Urinary bladder (tissue), 4 donors: ENCODE measurements around the gene GPR55. TPM values are rescaled to one million over a fixed set of nuclear protein-coding genes. Genes with fewer than 3 reads are reported as not detected.

Experiments used
- DNase-seq: peaks from one replicate; pipeline ENCODE4 v3.0.0-alpha.2; 2015; ENCODE audit errors: extremely low spot score
- H3K27ac ChIP-seq: one replicate; pipeline ENCODE4 v1.5.1; 2013; ENCODE audit warnings: low read depth, mild to moderate bottlenecking, moderate library complexity
- H3K36me3 ChIP-seq: one replicate; pipeline ENCODE4 v1.6.1; 2013; ENCODE audit warnings: mild to moderate bottlenecking, moderate library complexity; ENCODE audit not compliant: insufficient read depth
- H3K4me1 ChIP-seq: one replicate; pipeline ENCODE4 v1.6.1; 2013; ENCODE audit warnings: mild to moderate bottlenecking, moderate library complexity; ENCODE audit not compliant: insufficient read depth
- H3K4me3 ChIP-seq: one replicate; pipeline ENCODE4 v1.5.1; 2013; ENCODE audit warnings: low read depth, low read length
- whole genome bisulfite sequencing: extraction: QIAGEN DNeasy Blood & Tissue Kit; methylation state at CpG from one replicate; pipeline ENCODE4 v1.1.7; 2013; 5-methylcytosine and 5-hydroxymethylcytosine counted together
- polyA plus RNA-seq: library from polyadenylated mRNA; stranded (reverse); fragments of 200-250 nt; gene quantifications from one replicate; pipeline ENCODE4 v1.2.3, GENCODE V29; 2013
- total RNA-seq: library from RNA; depleted of rRNA; stranded (reverse); fragments of >200 nt; gene quantifications from one replicate; pipeline ENCODE4 v1.2.3, GENCODE V29; 2014
- donor health status: healthy with polysubstance abuse.
- donor health status: healthy.

Gene GPR55
- total and polyA plus RNA-seq, 2 donors: 0.05 to 0.22 TPM

DNA sequence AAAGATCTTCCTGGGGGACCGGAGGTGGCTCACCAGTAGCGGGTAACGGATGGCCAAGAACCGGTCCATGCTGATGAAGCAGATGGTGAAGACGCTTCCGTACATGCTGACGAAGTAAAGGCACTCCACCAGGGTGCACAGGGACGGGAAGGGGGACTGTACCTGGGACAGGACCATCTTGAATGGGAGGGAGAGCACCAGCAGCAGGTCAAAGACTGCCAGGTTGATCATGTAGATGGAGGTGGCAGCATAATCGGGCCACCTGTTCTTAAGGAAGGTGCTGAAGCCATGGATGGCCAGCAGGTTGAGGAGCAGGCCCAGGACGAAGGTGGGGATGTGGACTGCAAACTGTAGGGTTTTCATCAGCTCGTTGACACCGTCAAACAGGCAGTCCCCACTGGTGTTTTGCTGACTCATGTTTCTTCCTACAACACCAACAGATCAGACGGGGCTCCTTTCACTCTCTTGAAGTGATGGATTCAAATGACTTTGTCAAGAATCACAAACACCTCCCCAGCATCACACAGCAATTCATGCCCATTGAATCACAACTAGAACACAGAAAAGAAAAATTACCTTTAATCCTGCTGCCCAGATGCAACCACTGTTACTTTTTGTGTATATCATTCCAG is 14.4 kb downstream of the GPR55 start:
- H3K4me3 ChIP-seq: no peak overlapping the region
- no peaks in the 10 kb centered on the region for H3K4me1 ChIP-seq
- H3K27ac ChIP-seq: no peak overlapping the region
- no peaks in the 10 kb centered on the region for H3K36me3 ChIP-seq
- WGBS: 87% methylated on average over 13 of the region's 13 CpGs
- no peak for DNase-seq

- Histone ChIP-seq H3K36me3 (no peaks in the 10 kb centered on the region), H3K4me3 (no peak overlapping the region), H3K4me1 (no peaks in the 10 kb centered on the region), H3K27ac (no peak overlapping the region)
- DNase-seq: no peak
- WGBS: 87% methylated on average over 18 of the region's 18 CpGs
Measured at GRCh38 chr2:230909841-230910545, 15.0 kb downstream of the GPR55 start.

- Histone ChIP-seq H3K36me3 (no peaks in the 10 kb centered on the region), H3K27ac (no peak overlapping the region), H3K4me3 (no peak overlapping the region), H3K4me1 (no peaks in the 10 kb centered on the region)
- WGBS: 69% methylated on average over 10 of the region's 10 CpGs
- no peak for DNase-seq
Measured at GRCh38 chr2:230908595-230909191, 16.3 kb downstream of the GPR55 start.

GRCh38 chr2:230908092-230908594 is 16.9 kb downstream of the GPR55 start:
- Histone ChIP-seq H3K36me3 (no peaks in the 10 kb centered on the region), H3K4me3 (no peak overlapping the region), H3K27ac (no peak overlapping the region), H3K4me1 (no peaks in the 10 kb centered on the region)
- DNase-seq: no peak
- 75% methylated on average over 5 of the region's 6 CpGs for WGBS

- H3K36me3 ChIP-seq: no peaks in the 10 kb centered on the region
- H3K4me3 ChIP-seq: no peak overlapping the region
- no peak overlapping the region for H3K27ac ChIP-seq
- H3K4me1 ChIP-seq: no peaks in the 10 kb centered on the region
- no peak for DNase-seq
- WGBS: 93% methylated on average over 16 of the region's 16 CpGs
Measured at GRCh38 chr2:230907361-230908091, 17.5 kb downstream of the GPR55 start.

- H3K36me3 ChIP-seq: no peaks in the 10 kb centered on the region
- 89% methylated on average over 15 of the region's 15 CpGs for WGBS
Measured at GRCh38 chr2:230906471-230907230, 18.4 kb downstream of the GPR55 start.

DNA sequence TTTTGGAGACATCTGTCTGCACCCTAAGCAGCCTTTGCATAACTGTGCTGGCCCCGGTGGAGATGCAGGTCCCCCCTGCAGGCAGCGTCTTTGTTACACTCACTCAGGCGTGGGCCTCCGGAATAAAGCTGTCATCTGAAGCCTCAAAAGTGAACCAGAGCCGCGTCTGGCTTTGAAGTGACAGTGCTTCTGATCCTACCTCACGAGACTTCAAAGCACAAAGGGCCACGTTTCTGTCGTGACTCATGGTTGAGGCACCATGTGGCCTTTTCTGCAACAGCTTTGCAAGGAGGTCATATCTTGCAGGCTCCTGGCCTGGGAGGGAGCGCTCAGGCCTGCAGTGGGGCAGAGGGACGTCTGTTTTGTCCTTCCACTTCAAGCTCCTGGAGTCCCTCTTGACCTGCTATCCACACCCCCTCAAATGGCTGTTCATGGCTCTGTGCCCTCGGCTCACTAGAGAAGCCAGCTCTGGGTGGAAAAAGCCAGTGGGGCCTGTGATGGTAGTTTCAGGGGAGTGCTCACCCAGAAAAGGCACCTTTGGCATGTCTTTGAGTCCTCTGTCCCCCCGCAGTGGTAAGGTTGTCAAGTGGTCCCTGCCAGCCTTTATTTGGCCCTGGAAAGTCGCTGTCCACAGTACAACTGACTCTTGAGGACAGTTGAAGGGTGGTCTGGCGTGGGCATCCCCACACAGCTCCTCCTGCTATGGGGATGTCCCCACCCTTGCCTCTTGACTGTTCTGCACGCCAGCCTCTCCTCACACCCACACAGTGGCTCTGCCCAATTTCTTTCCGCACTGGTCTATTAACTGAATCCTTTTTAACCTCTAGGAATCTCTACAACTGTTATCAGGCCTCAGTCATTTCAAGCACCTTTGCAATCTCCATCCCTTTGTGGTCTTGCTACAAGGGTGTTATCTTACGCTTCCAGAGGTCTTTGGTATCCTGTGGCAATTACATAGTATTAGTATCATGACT is 19.3 kb downstream of the GPR55 start:
- no peaks in the 10 kb centered on the region for H3K36me3 ChIP-seq
- 63% methylated on average over 18 of the region's 18 CpGs for WGBS
- no peaks in the 10 kb centered on the region for H3K4me1 ChIP-seq
- no peak overlapping the region for H3K4me3 ChIP-seq
- no peak for DNase-seq
- no peak overlapping the region for H3K27ac ChIP-seq

More at GRCh38 chr2:230906471-230907230, 18.4 kb downstream of the GPR55 start:
- Histone ChIP-seq H3K27ac (no peak overlapping the region), H3K4me3 (no peak overlapping the region), H3K4me1 (no peaks in the 10 kb centered on the region)
- no peak for DNase-seq

GRCh38 chr2:230904856-230905447 is 20.1 kb downstream of the GPR55 start:
- DNase-seq: no peak
- 80% methylated on average over 15 of the region's 15 CpGs for whole genome bisulfite sequencing
- H3K4me1 ChIP-seq: no peaks in the 10 kb centered on the region
- no peak overlapping the region for H3K27ac ChIP-seq
- no peak overlapping the region for H3K4me3 ChIP-seq
- H3K36me3 ChIP-seq: no peaks in the 10 kb centered on the region

DNA sequence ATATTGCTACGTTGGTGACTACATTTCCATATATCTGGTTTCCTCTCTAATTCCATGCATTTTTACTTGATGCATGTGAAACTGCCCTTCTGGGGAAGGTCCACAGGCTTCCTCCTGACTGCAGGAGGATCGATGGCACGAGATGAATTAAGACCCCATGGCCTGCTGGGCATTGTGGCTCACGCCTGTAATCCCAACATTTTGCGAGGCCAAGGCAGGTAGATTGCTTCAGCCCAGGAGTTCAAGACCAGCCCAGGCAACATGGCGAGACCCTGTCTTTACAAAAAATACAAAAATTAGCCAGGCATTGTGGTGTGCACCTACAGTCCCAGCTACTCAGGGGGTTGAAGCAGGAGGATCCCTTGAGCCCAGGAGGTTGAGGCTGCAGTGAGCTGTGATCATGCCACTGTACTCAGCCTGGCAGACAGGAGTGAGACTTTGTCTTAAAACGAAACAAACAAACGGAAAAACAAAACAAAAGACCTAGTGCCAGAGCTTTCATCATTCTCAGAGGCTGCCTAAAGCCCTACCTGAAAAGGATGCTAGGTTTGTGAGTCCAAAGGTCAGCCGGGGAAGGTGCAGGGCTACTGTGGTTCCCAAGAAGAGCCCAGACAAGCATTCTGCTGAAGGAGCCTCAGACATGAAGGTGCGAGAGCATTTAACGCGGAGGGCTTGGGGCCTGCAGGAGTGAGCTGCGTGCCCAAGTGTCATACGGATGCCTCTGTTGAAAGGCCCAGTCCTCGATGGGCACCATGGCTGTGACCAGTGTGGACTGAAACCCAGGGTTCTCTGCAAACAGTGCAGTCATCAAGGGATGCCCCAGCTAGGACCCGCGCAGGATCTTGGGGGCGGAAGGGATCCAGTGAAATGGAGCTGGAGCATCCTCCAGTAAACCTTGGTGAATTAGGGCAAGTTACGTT is 21.6 kb downstream of the GPR55 start:
- 89% methylated on average over 19 of the region's 19 CpGs for WGBS
- H3K36me3 ChIP-seq: no peaks in the 10 kb centered on the region
- no peak for DNase-seq
- H3K4me1 ChIP-seq: no peaks in the 10 kb centered on the region
- no peak overlapping the region for H3K27ac ChIP-seq
- H3K4me3 ChIP-seq: no peak overlapping the region

DNA sequence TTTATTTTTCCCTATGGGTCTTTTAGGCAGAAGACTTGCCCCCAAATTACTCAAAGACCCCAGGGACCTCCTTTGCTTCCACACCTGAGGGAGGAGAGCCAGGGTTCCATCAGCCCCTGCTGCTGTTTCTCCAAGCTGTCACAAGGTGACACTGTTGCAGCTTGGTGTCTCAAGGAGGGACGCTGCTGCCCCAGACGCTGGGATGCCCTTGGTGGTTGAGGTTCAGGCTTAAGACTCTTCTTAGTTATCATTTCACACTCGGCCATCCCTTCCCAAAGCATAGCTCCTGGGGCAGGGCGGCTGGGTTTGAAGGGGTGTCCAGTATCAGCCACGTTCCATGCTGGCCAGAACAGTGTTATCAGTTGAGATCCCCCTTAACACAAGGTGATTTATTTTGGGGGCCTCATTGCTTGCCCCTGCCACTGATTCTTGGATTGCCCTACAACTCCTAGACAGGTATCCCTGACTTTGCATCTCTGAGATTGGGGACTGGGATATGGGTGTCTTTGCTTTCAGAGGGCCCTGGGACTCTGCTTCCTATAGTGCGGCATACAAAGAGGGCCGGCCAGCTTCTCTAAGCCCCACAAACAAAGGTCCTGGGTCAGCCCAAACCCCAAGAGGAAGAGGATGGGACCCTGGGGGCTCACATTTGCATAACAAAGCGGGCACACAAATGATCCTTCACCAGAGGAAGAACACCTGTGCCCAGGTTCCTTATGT is 22.7 kb downstream of the GPR55 start:
- no peak overlapping the region for H3K27ac ChIP-seq
- WGBS: 36% methylated on average over 8 of the region's 8 CpGs
- no peaks in the 10 kb centered on the region for H3K36me3 ChIP-seq
- no peaks in the 10 kb centered on the region for H3K4me1 ChIP-seq
- DNase-seq: no peak
- no peak overlapping the region for H3K4me3 ChIP-seq

- 66% methylated on average over 5 of the region's 5 CpGs for WGBS
- Histone ChIP-seq H3K4me1 (no peaks in the 10 kb centered on the region), H3K4me3 (no peak overlapping the region), H3K36me3 (no peaks in the 10 kb centered on the region), H3K27ac (no peak overlapping the region)
- DNase-seq: no peak
Measured at GRCh38 chr2:230901006-230901405, 24.0 kb downstream of the GPR55 start.
